UCSD-AML1 (cell line): Measurements from ENCODE around the gene EFS.

ENCODE experiments used
- DNase-seq: peaks from one replicate; lab custom pipeline; 2025; ENCODE audit not compliant: unreplicated experiment; lab: John Stamatoyannopoulos, UW

Gene EFS

DNA sequence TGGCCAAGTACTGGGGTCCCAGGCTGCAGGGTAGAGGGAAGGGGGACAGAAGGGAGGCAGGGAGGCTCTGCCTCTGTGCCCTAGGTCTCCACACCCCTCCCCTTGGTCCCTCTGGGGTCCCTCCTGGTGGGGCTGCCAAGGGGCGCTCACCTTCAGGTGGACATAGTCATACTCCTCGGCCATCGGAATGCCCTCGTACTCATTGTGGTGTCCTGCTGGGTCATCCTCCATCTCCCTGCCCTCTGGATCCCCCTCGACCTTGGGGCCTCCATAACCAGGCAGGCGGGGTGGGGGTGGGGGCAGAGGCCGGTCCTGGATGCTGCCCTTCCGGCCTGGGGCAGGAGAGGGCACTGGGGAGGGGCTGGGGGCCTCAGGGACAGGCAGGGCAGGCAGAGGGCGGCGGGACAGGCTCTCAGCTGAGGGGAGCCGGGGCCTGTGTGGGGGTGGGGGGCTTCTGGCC is 5.8 kb downstream of the EFS start:
- DNase-seq: no peak

DNA sequence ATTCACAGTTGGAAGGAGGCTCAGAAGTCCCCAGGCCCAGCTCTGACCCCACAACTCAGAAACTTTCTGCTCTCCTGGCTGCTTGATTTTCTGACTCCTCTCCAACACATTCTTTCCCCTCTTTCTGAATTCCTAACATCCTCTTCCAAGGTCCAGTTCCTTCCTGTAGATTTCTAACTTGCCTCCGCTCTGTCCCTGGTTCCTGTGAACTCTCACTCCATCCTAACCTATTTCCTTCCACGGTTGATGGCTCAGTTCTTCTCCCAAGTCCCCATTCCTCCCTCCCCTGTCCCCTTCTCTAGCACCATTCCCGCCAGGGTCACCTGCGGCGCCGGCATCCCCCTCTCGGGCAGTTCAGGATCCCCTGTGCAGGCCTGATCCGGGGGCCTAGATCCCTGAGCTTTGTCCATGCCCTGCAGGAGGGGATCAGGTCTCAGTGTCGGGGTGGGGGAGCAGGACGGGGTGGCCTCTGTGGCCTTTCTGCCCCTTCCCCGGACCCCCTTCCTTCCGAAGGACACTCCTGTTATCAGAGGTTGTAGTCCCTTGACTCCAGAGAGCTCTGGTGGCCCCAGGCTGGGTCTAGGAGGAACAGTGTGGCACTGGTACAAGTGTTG is 6.3 kb downstream of the EFS start:
- no peak for DNase-seq

DNA sequence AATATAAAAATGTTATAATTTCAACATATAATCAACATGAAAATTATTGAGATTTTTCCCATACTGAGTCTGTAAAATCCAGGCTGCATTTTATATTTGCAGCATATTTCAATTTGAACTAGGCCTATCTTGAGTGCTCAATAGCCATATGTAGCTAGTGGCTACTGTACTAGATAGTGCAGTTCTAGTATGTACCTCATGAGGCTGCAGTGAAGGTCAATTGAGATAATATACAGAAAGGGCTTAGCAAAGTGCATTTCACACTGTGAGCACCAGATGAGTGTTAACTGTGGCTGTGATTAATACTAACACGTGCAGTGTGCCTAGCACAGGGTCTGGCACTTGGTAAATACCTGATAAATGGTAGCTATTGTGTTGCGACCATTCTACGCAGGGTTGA is 6.9 kb downstream of the EFS start:
- DNase-seq: no peak

DNA sequence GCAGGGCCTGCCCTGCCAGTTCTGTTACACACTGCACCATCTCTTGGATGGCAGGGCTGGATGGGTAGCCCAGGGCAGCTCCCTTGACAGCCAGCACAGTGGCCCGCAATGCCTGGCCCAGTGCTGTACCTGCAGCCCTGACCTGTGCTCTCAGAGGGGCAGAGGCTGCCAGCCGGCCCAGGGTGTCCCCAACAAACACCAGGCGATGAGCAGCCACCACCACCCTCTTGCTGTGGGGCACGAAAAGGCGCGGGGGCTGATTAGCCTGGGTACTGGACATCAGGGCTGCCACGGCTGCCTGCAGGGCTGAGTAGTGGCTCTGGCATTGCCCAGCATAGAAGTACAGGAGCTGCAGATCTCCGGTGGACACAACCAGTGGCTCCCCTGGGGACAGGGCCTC is 7.7 kb downstream of the EFS start:
- no peak for DNase-seq

DNA sequence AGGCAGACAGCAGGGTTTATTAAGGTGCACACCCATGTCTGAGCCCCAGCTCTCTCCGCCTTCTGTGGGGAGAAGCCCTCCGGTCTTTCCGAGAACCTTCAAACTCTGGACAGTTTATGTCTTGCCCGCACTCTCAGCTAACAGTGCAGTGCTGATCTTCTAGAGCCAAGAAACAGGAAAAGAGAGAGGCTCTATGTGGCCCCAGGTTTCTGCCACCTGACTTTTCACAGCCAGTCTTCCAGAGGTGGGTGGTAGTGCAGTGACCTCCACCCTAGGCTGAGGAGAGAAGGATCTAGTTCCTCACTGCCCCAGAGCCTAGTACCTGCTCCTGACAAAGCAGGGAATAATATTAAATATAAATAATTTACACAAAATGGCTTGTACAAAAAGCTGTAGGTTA is 8.3 kb downstream of the EFS start:
- no peak for DNase-seq

DNA sequence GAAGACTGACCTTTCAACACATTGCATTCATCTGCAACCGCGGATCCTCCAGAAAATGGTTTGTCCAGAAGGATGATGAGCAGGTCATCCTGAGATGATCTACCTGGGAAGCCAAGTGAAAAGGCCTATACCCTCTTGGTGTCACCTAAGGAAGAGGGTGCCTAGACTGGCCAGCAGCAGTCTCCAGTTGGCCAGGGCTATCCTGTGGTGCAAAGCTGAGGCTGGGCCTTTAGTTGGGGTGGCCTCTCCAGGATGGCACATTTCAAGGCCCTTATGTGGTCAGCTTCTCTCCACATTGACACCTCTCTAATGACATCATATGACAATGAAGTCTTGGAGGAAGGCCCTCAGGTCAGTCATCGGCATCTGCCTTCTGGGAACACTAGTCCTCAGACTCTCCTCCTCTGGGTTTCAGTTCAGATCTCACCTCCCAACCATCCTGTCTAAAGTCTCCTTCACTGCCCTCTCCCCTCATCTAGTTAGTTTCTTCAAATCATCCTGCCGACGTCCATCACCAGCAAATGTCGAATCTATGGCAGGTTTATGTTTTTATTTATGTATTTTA is 9.0 kb downstream of the EFS start:
- no peak for DNase-seq

DNA sequence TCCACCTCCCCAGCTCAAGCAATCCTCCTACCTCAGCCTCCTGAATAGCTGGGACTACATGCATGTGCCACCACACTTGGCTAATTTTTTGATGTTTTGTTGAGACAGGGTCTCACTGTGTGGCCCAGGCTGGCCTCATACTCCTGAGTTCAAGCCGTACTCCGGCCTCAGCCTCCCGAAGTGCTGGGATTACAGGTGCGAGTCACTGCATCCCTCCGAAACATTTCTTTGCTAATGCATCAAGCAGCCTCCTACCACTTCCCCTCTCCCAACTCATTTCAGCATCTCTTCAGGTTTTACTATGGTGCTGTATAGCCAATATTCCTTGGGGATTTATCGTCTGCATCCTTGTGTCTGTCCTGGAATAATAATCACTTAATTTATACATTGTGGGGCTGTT is 10.0 kb downstream of the EFS start:
- DNase-seq: no peak

DNA sequence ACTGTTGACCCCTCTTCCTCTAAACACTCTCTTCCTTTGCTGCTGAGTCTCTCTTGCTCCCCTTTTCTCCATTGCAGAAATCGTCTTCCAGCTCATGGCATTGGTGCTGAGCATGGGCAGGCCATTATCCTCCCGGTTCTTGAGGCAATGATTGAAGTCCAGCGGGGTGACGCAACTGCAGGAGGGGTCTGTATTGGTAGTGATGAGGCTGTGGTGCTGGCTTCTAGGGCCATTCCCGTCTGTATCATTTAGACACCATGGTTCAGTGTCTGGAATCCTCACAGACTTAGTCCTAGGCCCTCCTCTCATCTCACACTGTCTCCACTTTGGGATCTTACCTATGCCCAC is 11.6 kb downstream of the EFS start:
- no peak for DNase-seq

DNA sequence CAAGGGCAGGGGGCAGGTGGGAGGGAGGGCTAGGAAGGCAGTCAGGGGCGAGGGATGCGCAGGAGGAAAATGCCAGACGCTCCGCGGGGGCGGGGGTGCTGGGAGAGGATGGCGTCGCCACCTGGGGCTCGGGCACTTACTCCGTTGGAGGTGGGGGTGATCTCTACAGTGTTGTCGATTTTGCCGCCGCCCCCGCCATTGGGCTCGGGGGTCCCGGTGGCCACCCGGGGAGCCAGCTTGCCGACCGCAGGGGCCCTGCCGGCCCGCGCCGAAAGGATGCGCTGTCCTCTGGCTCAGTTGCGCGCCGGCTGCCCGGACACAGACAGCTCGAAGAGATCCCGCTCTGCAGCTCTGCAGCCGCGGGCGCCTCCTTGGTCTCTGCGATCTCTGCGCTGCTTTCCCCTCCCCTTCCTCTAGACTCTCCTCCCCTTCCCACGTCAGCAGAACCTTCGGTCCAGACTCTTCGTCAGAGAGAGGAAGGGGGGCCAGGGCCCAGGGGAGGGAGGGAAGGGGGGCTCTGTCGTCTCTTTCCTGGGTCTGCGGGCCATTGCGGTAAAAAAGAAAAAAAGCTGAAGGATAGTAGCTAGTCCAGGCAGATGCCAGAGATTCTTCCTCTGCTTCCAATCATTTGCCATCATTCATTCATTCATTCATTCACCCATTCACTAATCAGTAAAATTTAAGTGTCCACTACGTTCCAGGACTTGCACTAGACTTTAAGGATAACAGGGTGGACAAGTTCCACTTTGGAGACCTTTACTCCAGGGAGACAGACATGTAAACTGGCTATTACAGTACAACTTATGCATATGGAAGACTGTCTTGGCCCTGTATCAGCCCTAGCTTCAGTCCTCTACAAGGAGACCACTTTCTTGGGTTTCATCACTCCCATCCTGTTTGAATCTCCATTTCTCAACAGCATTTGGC is 12.2 kb downstream of the EFS start, which contains the start of gene SLC22A17:
Gene SLC22A17, minus strand, starts transcription at position 382 of the 927 bp plus-strand sequence.
- no peak for DNase-seq

DNA sequence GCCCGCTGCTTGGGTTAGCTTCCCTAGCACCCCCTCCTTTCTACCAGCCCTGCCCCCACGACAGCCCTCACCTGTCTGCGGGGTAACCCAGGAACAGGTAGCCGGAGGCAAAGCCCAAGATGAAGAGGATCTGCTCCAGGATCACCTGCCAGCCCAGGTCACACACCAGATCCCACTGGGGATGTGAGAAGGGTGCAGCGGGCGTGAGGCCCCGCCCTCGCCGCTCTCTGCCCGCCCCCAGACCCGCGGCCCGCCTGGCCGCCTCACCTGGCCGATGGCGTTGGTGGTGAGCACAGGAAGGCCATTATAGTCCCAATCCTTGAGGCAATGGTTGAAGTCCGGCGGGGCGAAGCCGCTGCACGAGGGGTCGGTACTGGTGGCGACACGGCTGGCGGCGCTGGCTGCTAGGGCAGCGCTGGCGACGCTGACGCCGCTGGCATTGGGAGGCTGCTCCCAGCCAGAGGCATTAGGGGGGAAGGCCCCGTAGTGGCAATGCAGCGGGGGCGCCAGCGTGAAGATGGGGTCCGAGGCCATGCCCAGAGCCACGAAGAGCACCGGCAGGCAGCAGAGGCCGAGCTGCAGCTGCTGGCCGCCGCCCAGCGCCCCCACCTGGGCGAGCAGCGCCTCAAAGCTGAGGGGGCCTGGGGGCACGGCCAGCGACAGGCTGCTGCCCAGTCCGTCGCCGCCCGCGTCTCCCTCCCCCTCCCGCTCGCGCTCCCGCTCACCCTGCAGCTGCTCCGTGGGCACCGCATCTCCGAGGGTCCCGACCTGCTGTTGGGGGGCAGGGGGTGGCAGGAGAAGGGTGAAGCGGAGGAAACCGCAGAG is 13.1 kb downstream of the EFS start:
- DNase-seq: no peak

DNA sequence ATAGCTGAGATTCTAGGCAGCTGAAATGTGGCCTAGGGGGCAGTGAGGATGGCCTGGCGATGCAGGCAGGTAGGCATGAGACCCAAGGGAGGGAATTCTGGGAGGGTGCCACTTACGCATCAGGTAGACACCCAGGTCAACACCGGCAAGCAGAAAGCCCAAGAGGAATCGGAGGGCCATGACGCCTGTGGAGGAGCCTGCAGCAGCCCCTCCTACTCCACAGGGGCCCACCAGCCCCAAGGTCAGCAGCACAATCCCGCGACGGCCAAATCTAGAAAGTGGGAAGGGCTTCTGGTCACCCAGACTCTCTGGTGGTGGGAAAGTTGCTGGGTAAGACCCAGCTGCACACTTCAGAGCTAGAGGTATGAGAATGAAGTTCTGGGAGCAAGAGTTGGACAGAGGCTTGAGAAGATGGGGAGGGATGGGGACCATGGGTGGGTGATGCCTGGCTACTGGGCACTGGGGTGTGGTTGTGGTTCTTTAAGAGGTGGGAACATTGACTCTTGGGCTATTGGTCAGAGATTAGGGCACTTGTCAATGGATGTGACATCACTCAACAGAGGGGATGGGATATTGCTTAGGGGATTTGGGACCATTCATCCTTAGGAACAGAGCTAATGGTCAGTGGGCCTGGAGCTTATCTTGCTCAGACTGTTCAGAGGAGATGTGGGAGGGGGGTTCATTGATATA is 15.7 kb downstream of the EFS start:
- no peak for DNase-seq

DNA sequence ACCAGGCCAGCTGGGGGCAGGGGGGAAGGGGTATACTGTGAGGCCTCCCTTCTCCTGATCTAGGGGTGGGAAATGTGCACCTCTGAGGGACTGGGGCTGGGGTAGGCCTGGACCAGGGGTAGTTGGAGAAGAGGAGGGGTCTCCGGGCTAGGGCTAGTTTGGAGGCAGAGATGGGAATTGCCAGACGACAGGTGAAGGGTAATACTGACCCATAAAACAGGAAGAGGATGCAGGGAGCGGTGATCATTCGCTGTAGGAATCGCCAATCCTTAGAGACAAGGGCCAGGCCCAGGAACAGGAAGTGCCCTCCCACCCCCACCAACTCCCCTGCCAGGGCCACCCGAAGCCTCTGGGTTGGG is 16.7 kb downstream of the EFS start:
- no peak for DNase-seq

DNA sequence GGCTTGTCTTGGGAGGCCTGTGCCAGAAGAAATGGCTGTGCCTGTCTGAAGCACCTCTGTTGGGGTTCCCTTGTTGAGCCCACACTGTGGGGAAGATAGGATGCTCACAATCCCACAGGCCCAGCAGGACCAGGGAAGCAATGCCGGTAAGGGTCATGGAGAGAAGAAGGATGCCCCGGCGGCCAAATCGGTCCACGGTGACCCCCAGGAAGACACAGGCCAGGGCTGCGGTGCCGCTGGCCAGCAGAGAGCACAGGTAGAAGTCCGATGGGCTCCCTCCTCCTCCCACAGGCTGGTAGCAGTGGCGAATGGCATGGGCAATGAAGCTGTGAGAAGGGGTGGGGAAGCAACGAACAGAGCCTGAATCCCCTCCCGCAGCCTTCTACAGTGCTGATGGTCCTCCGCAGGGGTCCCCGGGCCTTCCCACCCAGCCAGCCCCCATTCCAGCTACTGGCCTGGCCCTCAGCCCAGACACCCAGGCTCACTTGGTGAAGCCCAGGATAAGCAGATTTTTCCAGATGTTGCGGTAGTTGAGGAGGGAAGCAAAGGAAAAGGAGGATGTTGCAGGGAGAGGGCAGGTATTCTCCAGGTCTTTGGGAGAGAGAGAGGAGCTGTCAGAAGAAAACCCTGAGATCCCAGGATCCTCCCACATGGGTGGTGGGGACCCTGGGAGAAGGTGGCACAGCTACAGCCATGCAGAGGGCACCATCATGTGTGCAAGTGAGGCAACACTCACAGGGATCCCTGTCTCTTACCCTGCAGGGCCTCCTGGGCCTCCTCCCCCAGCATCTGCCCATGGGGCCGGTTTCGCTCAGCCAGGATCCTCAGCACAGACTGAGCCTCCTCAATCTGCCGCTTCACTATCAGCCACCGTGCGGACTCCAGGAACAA is 17.3 kb downstream of the EFS start:
- no peak for DNase-seq

DNA sequence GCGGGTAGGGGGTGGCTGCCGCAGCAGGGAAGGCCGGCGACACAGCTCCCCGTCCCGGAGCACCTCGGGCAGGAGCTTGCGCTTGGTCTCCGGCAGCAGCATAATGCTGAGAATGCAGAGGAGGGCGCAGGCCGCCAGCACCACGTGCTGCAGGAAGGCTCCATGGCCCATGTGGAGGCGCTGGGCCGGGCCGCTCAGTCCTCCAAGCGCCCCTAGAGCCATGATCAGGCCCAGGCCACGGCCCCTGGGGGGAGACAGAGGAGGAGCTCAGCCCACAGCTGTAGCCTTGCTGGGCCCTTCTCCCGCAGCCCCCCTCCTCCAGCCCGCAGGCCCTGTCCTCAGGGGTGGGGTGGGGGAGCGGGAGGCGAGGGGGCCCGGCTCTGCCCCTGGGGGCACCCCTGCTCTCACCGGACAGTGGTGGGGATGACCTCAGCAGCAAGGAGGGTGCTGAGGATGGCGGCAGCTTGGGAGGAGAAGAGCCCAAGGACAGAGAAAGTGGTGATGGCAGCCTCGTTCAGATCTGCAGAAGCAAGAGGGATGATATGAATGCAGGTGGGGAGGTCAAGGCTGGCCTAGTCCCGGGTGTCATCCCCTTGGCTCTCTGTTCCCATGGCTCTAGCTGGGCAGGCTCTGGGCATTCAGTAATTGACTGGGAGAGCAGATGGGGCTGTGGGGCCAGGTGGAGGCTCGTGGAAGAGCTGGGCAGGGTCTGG is 18.1 kb downstream of the EFS start:
- DNase-seq: no peak

DNA sequence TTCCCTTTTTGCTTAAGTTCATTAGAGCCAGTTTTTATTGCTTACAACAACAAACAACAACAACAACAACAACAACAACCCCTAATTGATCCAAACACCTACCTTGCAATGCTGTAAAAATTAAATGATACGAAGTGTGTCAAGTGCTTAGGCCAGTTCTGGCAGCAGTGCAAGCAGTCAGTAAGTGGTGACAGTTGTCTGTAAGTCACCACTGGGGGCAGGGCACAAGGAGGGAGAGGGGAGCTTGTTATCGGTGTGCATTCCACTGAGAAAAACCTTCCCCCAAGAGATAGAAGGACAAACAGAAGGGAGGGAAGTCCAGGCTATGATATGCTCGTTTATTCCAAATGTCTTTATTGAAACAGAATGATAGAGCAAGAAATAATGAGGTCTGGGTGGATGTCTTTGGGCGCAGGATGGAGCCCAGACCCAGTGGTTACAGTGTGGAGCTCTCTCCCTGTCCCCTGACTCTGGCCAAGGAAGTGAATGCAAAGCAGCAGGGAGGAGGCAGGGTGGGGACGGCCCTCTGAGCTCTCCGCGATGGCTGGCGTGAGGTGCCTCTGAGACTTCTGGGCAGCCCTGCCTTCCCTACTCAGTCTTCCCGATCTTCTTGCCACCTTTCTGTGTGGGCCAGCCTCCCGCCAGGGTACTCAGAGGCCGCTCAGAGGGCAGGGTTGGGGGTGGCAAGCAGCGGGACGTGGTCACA is 18.8 kb downstream of the EFS start:
- no peak for DNase-seq

DNA sequence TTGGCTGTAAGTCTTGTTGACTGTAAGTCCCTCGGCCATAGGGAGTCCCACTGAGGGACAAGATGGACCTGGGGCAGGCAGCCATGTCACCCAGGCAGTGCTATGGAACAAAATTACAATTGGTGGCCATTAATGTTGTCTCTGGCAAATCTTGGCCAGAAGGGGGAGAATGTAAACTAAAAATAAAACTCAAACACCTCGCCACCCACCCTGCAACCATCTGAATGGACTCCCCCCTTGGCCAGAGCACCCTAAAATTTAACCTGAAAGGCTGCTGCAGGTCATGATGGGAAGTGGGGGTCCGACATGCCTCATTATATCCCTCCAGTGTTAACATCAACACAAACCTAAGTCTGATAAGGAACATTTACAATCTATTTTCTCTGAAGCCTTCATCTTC is 20.5 kb downstream of the EFS start:
- DNase-seq: no peak

DNA sequence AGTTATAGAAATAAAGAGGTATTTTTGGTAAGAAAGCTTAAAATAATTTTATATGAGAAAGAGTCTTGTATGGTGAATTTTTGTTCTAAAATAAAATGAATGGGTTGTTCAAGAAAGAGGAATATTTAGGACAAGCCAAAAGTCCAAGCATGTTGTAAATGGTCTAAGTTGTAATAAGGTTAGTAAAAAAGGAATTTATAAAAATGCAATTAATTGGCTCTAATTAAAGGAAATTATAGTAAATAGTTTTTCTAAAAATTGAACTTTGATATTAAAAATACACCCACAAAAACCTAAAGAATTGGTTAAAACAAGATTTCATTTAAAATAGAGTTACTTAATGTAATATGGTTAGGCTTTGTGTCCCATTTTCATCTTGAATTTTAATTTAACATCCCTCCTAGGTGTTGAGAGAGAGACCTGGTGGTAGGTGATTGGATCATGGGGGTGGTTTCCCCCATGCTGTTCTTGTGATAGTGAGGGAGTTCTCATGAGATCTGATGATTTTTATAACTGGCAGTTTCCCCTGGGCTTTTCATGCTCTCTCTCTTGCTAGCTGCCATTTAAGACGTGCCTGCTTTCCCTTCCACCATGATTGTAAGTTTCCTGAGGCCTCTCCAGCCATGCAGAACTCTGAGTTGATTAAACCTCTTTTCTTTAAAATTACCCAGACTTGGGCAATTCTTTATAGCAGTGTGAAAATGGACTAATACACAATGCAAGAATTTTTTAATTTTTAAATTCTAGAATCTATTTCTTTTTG is 25.3 kb downstream of the EFS start:
- no peak for DNase-seq

DNA sequence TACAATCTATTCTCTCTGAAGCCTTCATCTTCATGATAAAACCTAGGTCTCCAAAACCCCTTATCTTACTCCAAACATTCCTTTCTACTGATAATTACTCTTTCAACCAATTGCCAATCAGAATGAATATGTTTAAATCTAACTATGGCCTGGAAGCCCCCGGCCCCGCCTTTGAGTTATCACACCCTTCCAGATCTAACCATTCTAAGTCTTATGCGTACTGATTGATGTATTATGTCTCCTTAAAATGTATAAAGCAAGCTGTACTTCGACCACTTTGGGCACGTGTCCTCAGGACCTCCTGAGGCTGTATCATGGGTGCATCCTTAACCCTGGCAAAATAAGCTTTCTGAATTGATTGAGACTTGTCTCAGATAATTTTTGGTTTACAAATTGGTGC is 29.3 kb downstream of the EFS start:
- no peak for DNase-seq
